ENCODE data around the gene ERICH2.

GRCh38 chr2:170770606-170771420 lies 635 bp downstream of the ERICH2 start:
- TF ChIP-seq CTCF (IDR thresholded peaks at IDR 0.05; ENCODE audit: extremely low read depth in 1 of 2, insufficient read depth in 1 of 2, low read depth in 1 of 2, low read length in 2 of 2) (no peak), POLR2A (IDR thresholded peaks at IDR 0.05; ENCODE audit: low read depth, low read length) (no peak), EZH2 (IDR thresholded peaks at IDR 0.05; ENCODE audit: borderline replicate concordance, low read depth, low read length, severe bottlenecking) (no peak), JUN (IDR thresholded peaks at IDR 0.05; ENCODE audit: borderline replicate concordance, insufficient read depth, insufficient read length, low read depth) (no peak)
